ENCODE data around the gene SIX6. TPM values are rescaled to one million over a fixed set of nuclear protein-coding genes. Genes with fewer than 3 reads are reported as not detected.
A peak's percentile ranks its signal among the peaks of the same experiment; 100 is the strongest.

The SIX6 gene
- total and polyA plus RNA-seq, 9 donors, result 0.04 to 0.12 (median 0.06) TPM; not detected in 3

- no peak overlapping the region for H3K4me3 ChIP-seq (ENCODE audit: low read length)
- 14% methylated on average over 4 of the region's 7 CpGs for WGBS (ENCODE audit: insufficient coverage)
- peaks cover 84% of the 10 kb centered on the region for H3K27me3 ChIP-seq (ENCODE audit: control insufficient read depth, insufficient read depth, low read length)
- H3K36me3 ChIP-seq (ENCODE audit: control insufficient read depth, insufficient read depth, low read length), result no peaks in the 10 kb centered on the region
- DNase-seq, result no peak
- no peak overlapping the region for H3K27ac ChIP-seq (ENCODE audit: low read length)
- H3K4me1 ChIP-seq (ENCODE audit: control insufficient read depth, insufficient read depth, low read length), result peaks cover 45% of the 10 kb centered on the region
- no peaks in the 10 kb centered on the region for H3K9me3 ChIP-seq (replicated peaks; ENCODE audit: control insufficient read depth, low read depth, low read length)
Observed at GRCh38 chr14:60512973-60513571, 4.1 kb downstream of the SIX6 start.

DNA sequence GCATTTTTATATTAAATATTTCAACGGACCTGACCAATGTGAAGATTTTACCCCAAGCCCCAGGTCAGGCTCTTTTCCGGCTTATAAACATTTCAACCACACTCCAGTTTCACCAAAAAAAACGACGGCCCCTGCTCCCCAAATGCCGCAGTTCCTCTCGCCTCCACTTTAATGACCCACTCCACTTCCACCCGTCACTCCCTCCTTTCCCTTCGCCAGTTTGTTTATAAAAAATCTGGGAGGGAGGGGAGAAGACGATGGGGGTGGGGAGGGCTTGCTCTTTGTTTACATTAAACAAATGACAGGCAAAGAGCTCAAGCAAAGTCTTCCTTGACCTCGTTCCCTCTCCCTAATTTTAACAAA lies 5.4 kb downstream of the SIX6 start:
- Histone ChIP-seq H3K27ac (ENCODE audit: low read length) (peak overlapping the region; percentile 23), H3K36me3 (ENCODE audit: control insufficient read depth, insufficient read depth, low read length) (no peaks in the 10 kb centered on the region), H3K4me1 (ENCODE audit: control insufficient read depth, insufficient read depth, low read length) (peaks cover 35% of the 10 kb centered on the region), H3K27me3 (ENCODE audit: control insufficient read depth, insufficient read depth, low read length) (peaks cover 75% of the 10 kb centered on the region), H3K9me3 (replicated peaks; ENCODE audit: control insufficient read depth, low read depth, low read length) (no peaks in the 10 kb centered on the region), H3K4me3 (ENCODE audit: low read length) (peak overlapping the region; percentile 56)
- DNase-seq, result peak; percentile 65
- no CpG with 5 or more reads among the region's 10 CpGs for WGBS (ENCODE audit: insufficient coverage)

DNA sequence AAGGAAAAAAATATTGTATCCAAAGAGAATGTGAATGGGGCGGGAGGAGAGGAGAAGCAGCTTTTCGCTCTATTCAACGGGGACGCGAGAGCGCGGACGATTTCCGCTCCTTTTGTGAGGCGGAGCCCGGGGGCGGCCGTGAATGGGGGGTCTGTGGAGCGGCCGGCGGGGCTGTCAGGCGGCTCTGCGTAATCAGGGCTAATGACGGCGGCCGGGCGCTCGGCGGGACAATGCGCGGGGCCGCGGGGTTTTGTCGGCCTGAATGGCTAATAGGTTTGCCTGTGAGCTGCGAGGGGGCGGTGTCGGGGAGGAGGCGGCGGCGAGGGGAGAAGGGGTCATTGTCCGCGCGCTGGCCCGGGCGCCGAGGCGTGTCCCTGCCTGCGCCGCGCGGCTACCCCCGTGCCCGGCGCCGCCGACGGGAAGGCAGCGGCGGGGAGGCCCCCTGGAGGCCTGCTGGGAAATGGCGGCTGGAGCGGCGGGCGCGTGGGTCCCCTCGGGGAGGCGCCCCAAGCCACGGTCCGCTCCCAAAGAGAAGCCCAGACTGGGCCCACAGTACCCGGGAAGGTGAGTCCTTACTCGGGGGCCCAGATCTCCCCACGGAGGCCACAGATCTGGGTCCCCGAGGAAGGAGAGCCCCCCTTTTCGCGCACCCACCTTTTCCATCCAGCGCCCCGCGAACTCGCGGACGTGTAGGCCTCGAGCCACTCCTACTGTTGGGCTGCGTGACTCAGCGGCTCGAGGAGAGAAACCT lies 6.0 kb downstream of the SIX6 start:
- H3K27ac ChIP-seq (ENCODE audit: low read length), result peak overlapping the region; percentile 65
- no peaks in the 10 kb centered on the region for H3K9me3 ChIP-seq (replicated peaks; ENCODE audit: control insufficient read depth, low read depth, low read length)
- H3K36me3 ChIP-seq (ENCODE audit: control insufficient read depth, insufficient read depth, low read length), result no peaks in the 10 kb centered on the region
- H3K4me3 ChIP-seq (ENCODE audit: low read length), result peak overlapping the region; percentile 56
- peaks cover 69% of the 10 kb centered on the region for H3K27me3 ChIP-seq (ENCODE audit: control insufficient read depth, insufficient read depth, low read length)
- peaks cover 29% of the 10 kb centered on the region for H3K4me1 ChIP-seq (ENCODE audit: control insufficient read depth, insufficient read depth, low read length)
- WGBS (ENCODE audit: insufficient coverage), result under 1% methylated on average over 68 of the region's 79 CpGs
- peak; percentile 73 for DNase-seq

DNA sequence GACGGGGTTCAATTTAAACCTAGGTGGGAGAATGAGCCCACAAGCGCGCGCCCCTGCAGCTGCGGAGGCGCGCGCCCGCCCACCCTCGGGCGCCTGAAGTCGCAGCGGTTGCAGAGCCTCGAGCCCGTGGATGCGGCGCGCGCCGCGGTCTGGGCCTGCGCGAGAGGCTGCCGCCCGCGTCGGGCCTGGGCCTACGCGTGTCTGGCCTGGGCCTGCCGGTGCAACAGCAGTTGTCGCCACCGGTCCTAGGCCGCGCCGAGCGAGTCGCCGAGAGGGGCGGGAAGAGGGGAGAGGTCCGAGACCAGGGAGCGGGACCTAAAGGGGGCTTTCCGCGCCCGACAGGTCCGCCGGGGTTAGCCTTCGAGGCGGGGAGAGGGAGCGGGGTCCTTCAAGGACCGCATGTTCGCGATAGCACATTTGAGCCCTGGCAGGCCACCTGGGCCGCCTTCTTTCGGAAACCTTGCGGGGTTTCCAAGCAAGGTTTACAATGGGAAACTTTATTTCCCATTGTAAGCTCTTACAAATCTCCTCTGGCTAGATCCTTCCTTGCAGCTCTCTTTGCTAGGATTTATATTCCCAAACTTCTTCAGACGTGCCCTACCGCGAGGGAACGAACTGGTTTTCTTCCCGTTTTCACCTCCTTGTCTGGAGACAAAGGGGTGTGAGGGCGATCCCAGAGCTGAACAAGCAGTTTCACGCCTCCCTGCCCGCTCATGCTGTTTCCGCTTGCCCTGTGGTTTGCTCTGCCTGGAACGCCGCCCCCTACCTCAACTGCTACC lies 6.8 kb downstream of the SIX6 start:
- 8% methylated on average over 62 of the region's 66 CpGs for WGBS (ENCODE audit: insufficient coverage)
- DNase-seq, result peak; percentile 68
- H3K4me3 ChIP-seq (ENCODE audit: low read length), result peak overlapping the region; percentile 46
- H3K4me1 ChIP-seq (ENCODE audit: control insufficient read depth, insufficient read depth, low read length), result peaks cover 21% of the 10 kb centered on the region
- H3K27me3 ChIP-seq (ENCODE audit: control insufficient read depth, insufficient read depth, low read length), result peaks cover 63% of the 10 kb centered on the region
- H3K36me3 ChIP-seq (ENCODE audit: control insufficient read depth, insufficient read depth, low read length), result no peaks in the 10 kb centered on the region
- no peaks in the 10 kb centered on the region for H3K9me3 ChIP-seq (replicated peaks; ENCODE audit: control insufficient read depth, low read depth, low read length)
- H3K27ac ChIP-seq (ENCODE audit: low read length), result peak overlapping the region; percentile 65

DNA sequence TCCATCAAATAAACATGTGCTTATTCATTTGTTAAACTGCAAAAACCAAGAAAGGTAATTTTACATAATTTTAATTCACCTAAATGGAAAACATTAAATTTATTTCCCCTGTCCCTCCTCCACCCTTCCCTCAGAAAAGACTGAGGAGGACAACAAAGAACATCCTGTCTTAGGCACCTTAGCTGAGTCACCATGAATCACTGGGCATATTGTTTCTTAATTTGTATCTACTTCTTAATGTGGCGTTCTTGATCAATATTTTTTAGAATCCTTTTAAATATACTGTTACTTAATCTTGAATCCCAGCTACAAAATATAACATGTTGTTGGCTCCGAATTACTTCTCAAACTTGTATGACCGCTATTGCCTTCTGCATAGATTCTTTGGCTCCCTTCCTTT lies 23.5 kb downstream of the SIX6 start:
- no peaks in the 10 kb centered on the region for H3K4me1 ChIP-seq (ENCODE audit: control insufficient read depth, insufficient read depth, low read length)
- DNase-seq, result no peak
- no peaks in the 10 kb centered on the region for H3K27me3 ChIP-seq (ENCODE audit: control insufficient read depth, insufficient read depth, low read length)
- H3K36me3 ChIP-seq (ENCODE audit: control insufficient read depth, insufficient read depth, low read length), result no peaks in the 10 kb centered on the region
- H3K4me3 ChIP-seq (ENCODE audit: low read length), result no peak overlapping the region
- no peaks in the 10 kb centered on the region for H3K9me3 ChIP-seq (replicated peaks; ENCODE audit: control insufficient read depth, low read depth, low read length)
- no peak overlapping the region for H3K27ac ChIP-seq (ENCODE audit: low read length)
- WGBS (ENCODE audit: insufficient coverage), result 30% methylated on average over 2 of the region's 3 CpGs

- Histone ChIP-seq H3K36me3 (ENCODE audit: control insufficient read depth, insufficient read depth, low read length) (no peaks in the 10 kb centered on the region), H3K4me3 (ENCODE audit: low read length) (no peak overlapping the region), H3K9me3 (replicated peaks; ENCODE audit: control insufficient read depth, low read depth, low read length) (peaks cover 2% of the 10 kb centered on the region), H3K4me1 (ENCODE audit: control insufficient read depth, insufficient read depth, low read length) (no peaks in the 10 kb centered on the region), H3K27me3 (ENCODE audit: control insufficient read depth, insufficient read depth, low read length) (no peaks in the 10 kb centered on the region), H3K27ac (ENCODE audit: low read length) (no peak overlapping the region)
- DNase-seq, result no peak
Observed at GRCh38 chr14:60537663-60538062, 28.7 kb downstream of the SIX6 start.

GRCh38 chr14:60544659-60545058 lies 35.7 kb downstream of the SIX6 start:
- Histone ChIP-seq H3K27ac (ENCODE audit: low read length) (no peak overlapping the region), H3K9me3 (replicated peaks; ENCODE audit: control insufficient read depth, low read depth, low read length) (peaks cover 10% of the 10 kb centered on the region), H3K4me3 (ENCODE audit: low read length) (no peak overlapping the region), H3K27me3 (ENCODE audit: control insufficient read depth, insufficient read depth, low read length) (no peaks in the 10 kb centered on the region), H3K4me1 (ENCODE audit: control insufficient read depth, insufficient read depth, low read length) (no peaks in the 10 kb centered on the region), H3K36me3 (ENCODE audit: control insufficient read depth, insufficient read depth, low read length) (no peaks in the 10 kb centered on the region)
- no CpG with 5 or more reads among the region's 2 CpGs for WGBS (ENCODE audit: insufficient coverage)
- DNase-seq, result no peak

- WGBS (ENCODE audit: insufficient coverage), result no CpG with 5 or more reads among the region's 1 CpG
- H3K4me3 ChIP-seq (ENCODE audit: low read length), result no peak overlapping the region
- no peaks in the 10 kb centered on the region for H3K9me3 ChIP-seq (replicated peaks; ENCODE audit: control insufficient read depth, low read depth, low read length)
- H3K4me1 ChIP-seq (ENCODE audit: control insufficient read depth, insufficient read depth, low read length), result no peaks in the 10 kb centered on the region
- no peaks in the 10 kb centered on the region for H3K27me3 ChIP-seq (ENCODE audit: control insufficient read depth, insufficient read depth, low read length)
- DNase-seq, result no peak
- H3K36me3 ChIP-seq (ENCODE audit: control insufficient read depth, insufficient read depth, low read length), result no peaks in the 10 kb centered on the region
- H3K27ac ChIP-seq (ENCODE audit: low read length), result no peak overlapping the region
Observed at GRCh38 chr14:60553808-60554207, 44.9 kb downstream of the SIX6 start.

DNA sequence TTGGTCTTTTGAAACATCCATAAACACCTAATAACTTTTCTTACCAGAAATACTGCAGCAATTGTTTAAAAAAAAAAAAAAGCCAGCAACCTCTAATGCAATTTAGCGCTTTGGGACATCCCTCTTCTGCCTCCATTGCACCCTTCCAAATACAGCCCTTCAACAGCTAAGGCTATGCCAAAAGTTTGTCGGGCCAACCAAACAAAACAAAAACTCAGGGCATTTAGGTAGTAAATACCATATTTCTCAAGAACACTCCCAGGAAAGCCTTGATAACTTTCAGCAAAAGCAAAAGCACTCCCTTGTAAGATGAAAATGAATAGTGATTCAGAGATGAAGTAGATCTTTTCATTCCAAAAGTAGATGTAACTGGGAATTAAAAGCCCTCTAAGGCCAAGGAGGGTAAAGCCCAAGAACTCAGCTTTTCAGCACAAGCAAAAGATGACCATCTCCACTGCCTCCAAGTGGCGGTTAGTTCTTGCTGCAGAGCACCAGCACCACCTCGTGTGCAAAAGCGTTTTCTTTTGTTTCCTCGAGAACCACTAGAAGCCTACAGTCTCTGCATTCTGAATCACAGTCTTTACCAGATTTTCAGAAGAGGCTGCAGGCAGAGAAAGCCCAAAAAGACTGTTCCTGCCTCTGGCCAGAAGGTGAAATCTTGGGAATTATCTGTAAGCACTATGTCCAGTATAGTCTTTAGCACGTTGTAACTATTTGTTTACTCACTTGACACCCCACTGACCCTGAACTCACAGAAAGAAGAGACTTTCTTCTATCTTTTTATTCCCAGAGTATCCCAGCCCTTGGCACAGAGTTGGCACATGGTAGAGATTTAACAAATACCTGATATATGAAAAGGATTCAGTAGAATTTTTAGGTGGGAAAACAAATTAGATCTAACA lies 53.1 kb downstream of the SIX6 start:
- Histone ChIP-seq H3K36me3 (ENCODE audit: control insufficient read depth, insufficient read depth, low read length) (no peaks in the 10 kb centered on the region), H3K4me1 (ENCODE audit: control insufficient read depth, insufficient read depth, low read length) (peaks cover 3% of the 10 kb centered on the region), H3K27ac (ENCODE audit: low read length) (peak overlapping the region; percentile 59), H3K4me3 (ENCODE audit: low read length) (no peak overlapping the region), H3K27me3 (ENCODE audit: control insufficient read depth, insufficient read depth, low read length) (no peaks in the 10 kb centered on the region), H3K9me3 (replicated peaks; ENCODE audit: control insufficient read depth, low read depth, low read length) (no peaks in the 10 kb centered on the region)
- 52% methylated on average over 3 of the region's 7 CpGs for WGBS (ENCODE audit: insufficient coverage)
- DNase-seq, result peak; percentile 94
